ENCODE data around the gene QSOX2.

QSOX2 gene

DNA sequence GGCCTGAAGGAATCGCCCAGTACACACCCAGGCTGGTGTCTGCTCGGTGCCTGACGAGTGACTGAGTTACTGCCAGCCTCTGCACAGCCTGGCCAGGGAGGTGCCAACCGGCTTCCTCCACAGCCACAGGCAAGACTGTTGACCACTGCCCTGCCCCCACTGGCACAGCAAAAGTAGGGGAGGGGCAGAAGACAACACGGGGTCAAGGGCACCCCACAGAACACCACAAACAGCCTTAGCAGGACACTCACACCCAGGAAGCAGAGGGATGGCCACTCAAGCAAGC lies 40.0 kb downstream of the QSOX2 start:
- no peaks in the 10 kb centered on the region for H3K27me3 ChIP-seq (ENCODE audit: insufficient read depth, low read depth, severe bottlenecking)

DNA sequence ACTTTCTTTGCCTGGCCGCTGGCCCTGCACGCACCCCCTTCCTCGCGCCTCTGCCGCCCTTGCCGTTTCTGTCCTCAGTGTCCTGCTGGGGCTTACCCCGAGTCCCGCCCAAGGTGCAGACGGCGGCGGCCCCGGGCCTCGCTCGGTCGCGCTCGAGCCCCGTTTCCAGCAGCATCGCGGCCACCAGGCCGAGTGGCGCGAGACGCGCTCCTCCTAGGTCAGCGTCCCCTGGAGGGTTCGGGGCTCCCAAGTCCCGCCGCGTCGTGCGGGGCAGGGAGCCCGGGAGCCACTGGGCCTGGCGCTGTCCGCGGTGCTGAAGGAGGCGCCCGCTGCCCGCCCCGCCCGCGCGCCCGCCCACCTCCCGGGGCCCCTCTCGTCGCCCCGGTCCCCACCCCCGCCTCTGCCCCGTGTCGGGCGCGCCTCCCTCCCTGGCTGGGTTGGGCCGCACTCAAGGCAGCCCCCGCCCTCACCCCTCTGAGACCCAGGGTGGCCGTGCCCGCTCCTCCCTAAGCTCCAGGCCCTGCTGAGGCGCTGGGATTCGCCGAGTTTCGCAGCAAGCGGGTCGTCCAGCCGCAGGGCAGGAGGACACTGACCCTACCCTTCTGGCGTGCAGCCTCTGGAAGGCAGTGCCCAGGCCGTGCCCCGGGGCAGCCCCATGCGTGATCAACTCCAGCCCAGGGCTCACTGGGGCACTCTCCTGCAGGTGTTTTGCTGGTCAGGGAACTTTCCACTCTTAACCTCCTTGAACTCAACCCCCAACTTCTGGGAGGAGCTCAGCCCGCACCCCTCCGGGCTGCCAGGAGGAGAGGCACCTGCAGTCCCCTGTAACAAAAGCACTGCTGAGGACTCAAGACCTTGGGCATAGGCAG lies 40.5 kb downstream of the QSOX2 start, which contains the start of gene LHX3:
TSS of gene LHX3 (minus strand) at position 291 of the 869 bp plus-strand sequence. CDS start at position 175, 116 bp downstream.
- H3K27ac ChIP-seq, result peak within 1 kb of the TSS; percentile 98
- H3K27me3 ChIP-seq (ENCODE audit: insufficient read depth, low read depth, severe bottlenecking), result no peaks in the 10 kb centered on the region
- H3K36me3 ChIP-seq, result peaks cover 74% of the 10 kb centered on the region
- TF ChIP-seq, protein P1, sequence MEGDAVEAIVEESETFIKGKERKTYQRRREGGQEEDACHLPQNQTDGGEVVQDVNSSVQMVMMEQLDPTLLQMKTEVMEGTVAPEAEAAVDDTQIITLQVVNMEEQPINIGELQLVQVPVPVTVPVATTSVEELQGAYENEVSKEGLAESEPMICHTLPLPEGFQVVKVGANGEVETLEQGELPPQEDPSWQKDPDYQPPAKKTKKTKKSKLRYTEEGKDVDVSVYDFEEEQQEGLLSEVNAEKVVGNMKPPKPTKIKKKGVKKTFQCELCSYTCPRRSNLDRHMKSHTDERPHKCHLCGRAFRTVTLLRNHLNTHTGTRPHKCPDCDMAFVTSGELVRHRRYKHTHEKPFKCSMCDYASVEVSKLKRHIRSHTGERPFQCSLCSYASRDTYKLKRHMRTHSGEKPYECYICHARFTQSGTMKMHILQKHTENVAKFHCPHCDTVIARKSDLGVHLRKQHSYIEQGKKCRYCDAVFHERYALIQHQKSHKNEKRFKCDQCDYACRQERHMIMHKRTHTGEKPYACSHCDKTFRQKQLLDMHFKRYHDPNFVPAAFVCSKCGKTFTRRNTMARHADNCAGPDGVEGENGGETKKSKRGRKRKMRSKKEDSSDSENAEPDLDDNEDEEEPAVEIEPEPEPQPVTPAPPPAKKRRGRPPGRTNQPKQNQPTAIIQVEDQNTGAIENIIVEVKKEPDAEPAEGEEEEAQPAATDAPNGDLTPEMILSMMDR (IDR thresholded peaks at IDR 0.05; ENCODE audit: low read depth, low read length), result no peak
- no peaks in the 10 kb centered on the region for H3K9me3 ChIP-seq (ENCODE audit: severe bottlenecking)
- peak; percentile 67 for DNase-seq
- H3K4me3 ChIP-seq (ENCODE audit: low read depth, low read length), result peak within 1 kb of the TSS; percentile 64

More for the DNA sequence above, 40.0 kb downstream of the QSOX2 start:
- no peak for DNase-seq
- TF ChIP-seq, protein P1 (IDR thresholded peaks at IDR 0.05; ENCODE audit: low read depth, low read length), result no peak
- Histone ChIP-seq H3K4me3 (ENCODE audit: low read depth, low read length) (peak overlapping the region; percentile 64), H3K9me3 (ENCODE audit: severe bottlenecking) (no peaks in the 10 kb centered on the region), H3K27ac (peak overlapping the region; percentile 98), H3K36me3 (peaks cover 74% of the 10 kb centered on the region)

DNA sequence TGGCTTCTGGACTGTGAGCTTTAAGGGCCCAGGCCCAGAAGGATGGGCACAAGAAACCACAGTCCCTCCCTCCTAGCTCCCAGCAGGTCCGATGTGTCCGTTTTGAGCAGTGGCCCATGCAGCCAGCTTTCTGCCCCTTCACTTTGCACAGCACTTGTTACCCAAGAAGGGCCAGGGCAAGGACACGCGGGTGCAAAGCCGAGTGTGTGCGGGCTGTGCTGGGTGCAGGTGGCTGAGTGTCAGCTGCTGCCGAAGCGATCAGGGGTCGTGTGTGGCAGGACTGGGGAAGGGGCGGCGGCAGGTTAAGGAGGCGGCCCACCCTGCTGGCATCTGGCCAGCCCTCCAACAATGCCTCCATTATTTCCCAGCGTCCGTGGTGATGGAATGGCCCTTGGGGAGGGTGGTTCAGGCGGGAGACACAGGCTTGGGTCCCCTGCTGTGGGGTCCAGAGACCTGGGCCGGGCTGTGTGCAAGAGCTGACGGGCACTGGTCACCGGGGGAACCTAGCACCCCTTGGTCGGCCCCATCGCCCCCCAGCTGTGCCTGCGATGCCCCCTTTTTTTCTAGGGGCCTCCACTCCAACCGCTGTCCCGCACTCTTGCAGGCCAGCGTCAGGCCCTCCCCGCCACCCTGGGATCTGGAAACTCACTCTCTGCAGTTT lies 41.3 kb downstream of the QSOX2 start:
- H3K36me3 ChIP-seq, result peaks cover 74% of the 10 kb centered on the region
- no peaks in the 10 kb centered on the region for H3K27me3 ChIP-seq (ENCODE audit: insufficient read depth, low read depth, severe bottlenecking)
- H3K4me3 ChIP-seq (ENCODE audit: low read depth, low read length), result peak overlapping the region; percentile 64
- H3K27ac ChIP-seq, result peak overlapping the region; percentile 98
- TF ChIP-seq, protein P1 (IDR thresholded peaks at IDR 0.05; ENCODE audit: low read depth, low read length), result no peak
- H3K9me3 ChIP-seq (ENCODE audit: severe bottlenecking), result no peaks in the 10 kb centered on the region
- no peak for DNase-seq

DNA sequence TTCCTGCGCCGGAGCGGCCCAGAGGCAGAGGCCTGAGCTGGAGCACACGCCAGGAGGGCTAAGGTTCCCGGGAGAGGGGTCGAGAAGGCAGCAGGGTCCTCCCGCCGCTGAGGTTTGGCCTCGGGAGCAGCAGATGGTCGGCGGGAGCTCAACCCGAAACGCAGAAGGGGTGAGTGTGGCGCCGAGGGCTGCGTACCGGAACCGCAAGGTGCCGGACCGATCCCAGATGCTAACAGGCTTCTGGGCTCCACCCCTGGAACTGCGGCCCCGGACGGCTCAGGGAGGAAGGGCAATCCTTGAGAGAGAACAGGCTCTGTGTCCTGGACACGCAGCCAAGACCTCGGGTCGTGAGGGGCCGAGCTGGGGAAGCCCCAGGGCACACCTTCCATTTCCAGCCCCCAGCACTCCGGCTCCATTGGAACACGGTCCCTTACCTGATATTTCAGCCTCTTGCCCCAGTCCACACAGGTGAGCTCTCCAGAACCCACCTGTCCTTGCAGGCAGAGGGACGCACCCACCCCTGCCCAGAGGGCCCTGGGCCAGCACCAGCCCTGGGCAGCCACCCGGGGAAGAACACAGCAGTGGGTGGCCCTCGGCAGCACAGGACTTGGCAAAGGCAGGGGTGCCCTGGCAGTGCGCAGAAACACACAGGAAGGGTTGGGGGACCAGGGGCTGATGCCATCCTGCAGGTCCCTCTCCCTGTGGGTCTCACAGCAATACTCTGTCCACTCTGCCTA lies 42.0 kb downstream of the QSOX2 start:
- no peaks in the 10 kb centered on the region for H3K27me3 ChIP-seq (ENCODE audit: insufficient read depth, low read depth, severe bottlenecking)
- peak; percentile 48 for DNase-seq
- H3K36me3 ChIP-seq, result peaks cover 70% of the 10 kb centered on the region
- no peaks in the 10 kb centered on the region for H3K9me3 ChIP-seq (ENCODE audit: severe bottlenecking)
- peak overlapping the region; percentile 98 for H3K27ac ChIP-seq
- TF ChIP-seq, protein P1 (IDR thresholded peaks at IDR 0.05; ENCODE audit: low read depth, low read length), result no peak
- H3K4me3 ChIP-seq (ENCODE audit: low read depth, low read length), result peak overlapping the region; percentile 64

DNA sequence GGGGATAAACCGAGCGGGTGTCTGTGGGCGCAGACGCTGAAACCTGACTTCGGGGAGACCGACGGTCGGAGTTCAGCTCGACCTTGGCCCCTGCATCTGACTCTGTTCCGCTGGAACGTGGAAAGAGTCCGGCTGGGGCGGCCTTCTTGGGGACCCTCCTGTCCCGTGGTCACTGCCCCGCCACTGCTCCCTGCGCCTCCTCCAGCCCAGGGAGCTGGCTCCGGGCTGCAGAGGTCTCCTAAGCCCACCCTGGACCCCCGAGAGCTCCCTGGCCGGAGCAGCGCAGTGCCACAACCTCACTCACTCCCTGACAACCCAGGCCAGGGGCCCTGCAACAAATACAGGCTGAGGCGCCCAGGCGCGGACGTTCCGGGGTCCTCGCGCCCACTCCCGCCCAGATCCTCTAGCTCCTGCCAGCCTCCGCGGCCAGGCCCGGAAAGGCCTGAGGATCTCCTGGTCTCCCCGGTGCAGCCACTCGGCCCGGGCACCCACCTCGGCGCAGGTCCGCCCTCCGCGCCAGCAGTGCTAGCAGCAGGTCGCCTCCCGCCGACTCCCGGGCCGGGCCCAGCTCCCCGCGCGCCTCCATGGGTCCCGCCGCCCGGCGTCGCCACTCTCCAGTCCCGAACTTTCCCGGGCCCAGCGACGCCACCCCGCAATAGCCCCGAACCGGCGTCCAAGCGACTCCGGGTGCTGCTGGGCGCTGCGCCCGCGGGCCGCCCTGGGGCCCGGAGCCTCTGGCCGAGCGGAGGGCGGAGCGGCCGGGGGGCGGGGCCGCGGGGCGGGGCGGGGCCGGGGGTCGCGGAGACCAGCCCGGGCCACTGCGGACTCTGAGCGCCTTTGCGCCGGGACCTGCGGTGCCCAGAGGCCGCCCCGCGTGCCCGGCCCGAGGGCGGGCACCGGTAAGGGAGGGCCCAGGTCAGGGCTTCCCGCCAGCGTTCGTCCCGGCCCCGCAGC lies 42.9 kb downstream of the QSOX2 start:
- no peaks in the 10 kb centered on the region for H3K9me3 ChIP-seq (ENCODE audit: severe bottlenecking)
- H3K36me3 ChIP-seq, result peaks cover 73% of the 10 kb centered on the region
- H3K27ac ChIP-seq, result peak overlapping the region; percentile 98
- H3K27me3 ChIP-seq (ENCODE audit: insufficient read depth, low read depth, severe bottlenecking), result no peaks in the 10 kb centered on the region
- peak; percentile 53 for DNase-seq
- peak overlapping the region; percentile 64 for H3K4me3 ChIP-seq (ENCODE audit: low read depth, low read length)
- TF ChIP-seq, protein P1 (IDR thresholded peaks at IDR 0.05; ENCODE audit: low read depth, low read length), result no peak

Measured in WERI-Rb-1 (cell line).